IMR-90 (cell line): ENCODE measurements around the gene SRPK3. TPM values are rescaled to one million over a fixed set of nuclear protein-coding genes. Genes with fewer than 3 reads are reported as not detected.

ENCODE experiments used
- ATAC-seq: fragments of 200-7000 bp; cut with Tn5 transposase; 2 replicates; pipeline ENCODE4 v1.9.1; 2020; ENCODE audit warnings: low read depth, mild to moderate bottlenecking, moderate library complexity
- BruUV-seq: library from RNA; stranded (reverse); fragments of 400-500 nt; replicated peaks from 2 replicates; lab custom pipeline; 2021; lab: Mats Ljungman, UMichigan
- CTCF ChIA-PET: fragments of 300-600 bp; formaldehyde crosslinking; extraction: SDS; loops from one replicate; lab custom pipeline; 2021; ENCODE audit warnings: antibody characterized with exemption; lab: Yijun Ruan, JAX
- POLR2A ChIA-PET: fragments of 300-600 bp; sonication (Branson Sonifier 250); formaldehyde crosslinking; loops from one replicate; lab custom pipeline; 2022; ENCODE audit warnings: antibody characterized with exemption; ENCODE audit not compliant: unreplicated experiment; lab: Charles Lee
- DNase-seq: peaks from one replicate; pipeline ENCODE4 v3.0.0; 2013
- H2AFZ ChIP-seq: replicated peaks from 2 replicates; pipeline ENCODE3; 2013; ENCODE audit warnings: low read length, mild to moderate bottlenecking; ENCODE audit not compliant: poor library complexity
- H2AK5ac ChIP-seq: 2 replicates; pipeline ENCODE4 v1.6.1; 2013; ENCODE audit warnings: low read depth, low read length, inconsistent platforms
- H2AK9ac ChIP-seq: replicated peaks from 2 replicates; pipeline ENCODE3; 2013; ENCODE audit warnings: mild to moderate bottlenecking, low read depth, low read length, moderate library complexity; ENCODE audit not compliant: poor library complexity
- H2BK120ac ChIP-seq: 2 replicates; pipeline ENCODE4 v1.6.1; 2013; ENCODE audit warnings: low read depth, low read length, inconsistent platforms
- H2BK15ac ChIP-seq: 3 replicates; pipeline ENCODE4 v1.6.1; 2013; ENCODE audit warnings: low read depth, low read length, inconsistent platforms
- H2BK20ac ChIP-seq: 2 replicates; pipeline ENCODE4 v1.6.1; 2013; ENCODE audit warnings: low read depth, mild to moderate bottlenecking, inconsistent platforms, low read length, moderate library complexity
- H2BK5ac ChIP-seq: 2 replicates; pipeline ENCODE4 v1.6.1; 2013; ENCODE audit warnings: mild to moderate bottlenecking, low read depth, low read length, inconsistent platforms; ENCODE audit not compliant: poor library complexity, severe bottlenecking
- H3K14ac ChIP-seq: replicated peaks from 2 replicates; pipeline ENCODE4 v1.6.1; 2013; ENCODE audit warnings: low read depth, low read length, inconsistent platforms
- H3K18ac ChIP-seq: 2 replicates; pipeline ENCODE4 v1.6.1; 2013; ENCODE audit warnings: low read depth, low read length, control low read depth
- H3K23ac ChIP-seq: 2 replicates; pipeline ENCODE4 v1.6.1; 2013; ENCODE audit warnings: low read depth, low read length, inconsistent platforms
- H3K27ac ChIP-seq: 2 replicates; pipeline ENCODE4 v1.5.1; 2013; ENCODE audit warnings: mild to moderate bottlenecking, control low read depth, low read length; ENCODE audit not compliant: insufficient read depth
- H3K27me3 ChIP-seq: 2 replicates; pipeline ENCODE4 v1.6.1; 2013; ENCODE audit warnings: low read length; ENCODE audit not compliant: control insufficient read depth, insufficient read depth
- H3K36me3 ChIP-seq: 2 replicates; pipeline ENCODE4 v1.6.1; 2013; ENCODE audit warnings: low read length, mixed read lengths; ENCODE audit not compliant: control insufficient read depth, insufficient read depth
- H3K4ac ChIP-seq: 2 replicates; pipeline ENCODE4 v1.6.1; 2013; ENCODE audit warnings: low read depth, low read length, inconsistent platforms
- H3K4me1 ChIP-seq: 2 replicates; pipeline ENCODE4 v1.6.1; 2013; ENCODE audit warnings: low read length, mixed read lengths; ENCODE audit not compliant: control insufficient read depth, insufficient read depth
- H3K4me2 ChIP-seq: 2 replicates; pipeline ENCODE4 v1.6.1; 2013; ENCODE audit warnings: low read depth, mild to moderate bottlenecking, control low read depth, low read length, moderate library complexity
- H3K4me3 ChIP-seq: 2 replicates; pipeline ENCODE4 v1.5.1; 2013; ENCODE audit warnings: low read depth, mild to moderate bottlenecking, control low read depth, low read length, moderate library complexity; ENCODE audit not compliant: insufficient read depth
- H3K56ac ChIP-seq: 2 replicates; pipeline ENCODE4 v1.6.1; 2013; ENCODE audit warnings: low read length, inconsistent platforms; ENCODE audit not compliant: insufficient read depth; ENCODE audit errors: extremely low read depth
- H3K79me1 ChIP-seq, 2 experiments: 2 replicates each; pipeline ENCODE4 v1.6.1; 2013; ENCODE audit warnings: low read length in 2 of 2, inconsistent platforms in 1 of 2, low read depth in 1 of 2
- H3K9ac ChIP-seq: 2 replicates; pipeline ENCODE4 v1.6.1; 2013; ENCODE audit warnings: low read depth, low read length, control low read depth
- H3K9me1 ChIP-seq: 2 replicates; pipeline ENCODE4 v1.6.1; 2013; ENCODE audit warnings: low read length, inconsistent platforms; ENCODE audit not compliant: insufficient read depth
- H3K9me3 ChIP-seq: 2 replicates; pipeline ENCODE4 v1.6.1; 2013; ENCODE audit warnings: low read length; ENCODE audit not compliant: control insufficient read depth, insufficient read depth
- H4K20me1 ChIP-seq: 2 replicates; pipeline ENCODE4 v1.6.1; 2013; ENCODE audit warnings: low read length, inconsistent platforms; ENCODE audit not compliant: insufficient read depth
- H4K5ac ChIP-seq: 2 replicates; pipeline ENCODE4 v1.6.1; 2013; ENCODE audit warnings: mild to moderate bottlenecking, low read depth, low read length, control low read depth
- H4K8ac ChIP-seq, 2 experiments: 2 replicates each; pipeline ENCODE4 v1.6.1; 2013; ENCODE audit warnings: low read depth in 2 of 2, low read length in 2 of 2, control low read depth in 1 of 2, inconsistent platforms in 1 of 2
- H4K91ac ChIP-seq: 2 replicates; pipeline ENCODE4 v1.6.1; 2013; ENCODE audit warnings: low read depth, low read length, inconsistent platforms; ENCODE audit not compliant: insufficient read depth
- BHLHE40 ChIP-seq: fragments of 150-350 bp; IDR thresholded peaks from 2 replicates; pipeline ENCODE4 v1.6.1; 2016; ENCODE audit warnings: mild to moderate bottlenecking, low read depth, low read length
- CEBPB ChIP-seq: IDR thresholded peaks from 2 replicates; pipeline ENCODE4 v1.6.1; 2012; ENCODE audit warnings: low read depth, low read length, improper control_type of control experiment
- MAZ ChIP-seq: IDR thresholded peaks from 2 replicates; pipeline ENCODE4 v1.6.1; 2012; ENCODE audit warnings: low read depth, mild to moderate bottlenecking, low read length, improper control_type of control experiment, moderate library complexity, borderline replicate concordance
- MXI1 ChIP-seq: IDR thresholded peaks from 2 replicates; pipeline ENCODE4 v1.6.1; 2012; ENCODE audit warnings: low read depth, mild to moderate bottlenecking, low read length, moderate library complexity, borderline replicate concordance
- NFE2L2 ChIP-seq: fragments of 150-350 bp; IDR thresholded peaks from 2 replicates; pipeline ENCODE4 v1.6.1; 2016; ENCODE audit warnings: low read depth, mild to moderate bottlenecking, low read length
- POLR2A ChIP-seq: IDR thresholded peaks from 2 replicates; pipeline ENCODE4 v1.6.1; 2012; ENCODE audit warnings: mild to moderate bottlenecking, low read depth, low read length
- RCOR1 ChIP-seq: IDR thresholded peaks from 2 replicates; pipeline ENCODE4 v1.6.1; 2012; ENCODE audit warnings: mild to moderate bottlenecking, low read length, improper control_type of control experiment; ENCODE audit not compliant: insufficient replicate concordance
- RFX5 ChIP-seq: IDR thresholded peaks from 2 replicates; pipeline ENCODE4 v1.8.0; 2012; ENCODE audit warnings: low read depth, mild to moderate bottlenecking, low read length, moderate library complexity
- SMC3 ChIP-seq: fragments of 150-350 bp; IDR thresholded peaks from 2 replicates; pipeline ENCODE4 v1.6.1; 2016; ENCODE audit warnings: low read depth, mild to moderate bottlenecking, antibody characterized with exemption, low read length, moderate library complexity
- WGBS, 2 experiments: methylation state at CpG; one replicate each; pipeline versions ENCODE4 v1.1.5 to v1.1.7; 2013; ENCODE audit warnings: missing lambda C conversion rate in 2 of 2; ENCODE audit not compliant: insufficient read length in 1 of 2; ENCODE audit errors: extremely low coverage in 2 of 2; 5-methylcytosine and 5-hydroxymethylcytosine counted together
- dilution Hi-C: fragments of 300-500 bp; cut with HindIII; formaldehyde crosslinking; loops from one replicate; pipeline ENCODE4 v1.14.3; 2018; ENCODE audit warnings: low sequenced_read_pairs; ENCODE audit not compliant: unreplicated experiment
- in situ Hi-C: fragments of 300-500 bp; cut with MboI; formaldehyde crosslinking; loops from 3 replicates; pipeline ENCODE4 v1.14.3; 2019; ENCODE audit warnings: low sequenced_read_pairs, inconsistent platforms, mixed read lengths
- intact Hi-C: fragments of 100-400 bp; cut with micrococcal nuclease; formaldehyde crosslinking; loops from 2 replicates; pipeline ENCODE4 v1.10.0; 2022
- polyA plus RNA-seq, 3 experiments: library from polyadenylated mRNA; depleted of rRNA; stranded (reverse); fragments of >200 nt; gene quantifications; 2 replicates each; pipeline ENCODE4 v1.2.3, GENCODE V29; 2012; ENCODE audit warnings: low replicate concordance in 1 of 3
- total RNA-seq: library from RNA; depleted of rRNA; stranded (reverse); fragments of >200 nt; gene quantifications from 2 replicates; pipeline ENCODE4 v1.2.3, GENCODE V29; 2012
- TF ChIP-seq, protein P1 (sequence below): conservative IDR thresholded peaks from 2 replicates; pipeline ENCODE4 v1.5.1; 2012; ENCODE audit warnings: mild to moderate bottlenecking, low read depth, low read length, improper control_type of control experiment

SRPK3 gene
- total and polyA plus RNA-seq, 2 of the 4 experiments (the other 2 are of a cell fraction) = 0.36 to 0.70 TPM

DNA sequence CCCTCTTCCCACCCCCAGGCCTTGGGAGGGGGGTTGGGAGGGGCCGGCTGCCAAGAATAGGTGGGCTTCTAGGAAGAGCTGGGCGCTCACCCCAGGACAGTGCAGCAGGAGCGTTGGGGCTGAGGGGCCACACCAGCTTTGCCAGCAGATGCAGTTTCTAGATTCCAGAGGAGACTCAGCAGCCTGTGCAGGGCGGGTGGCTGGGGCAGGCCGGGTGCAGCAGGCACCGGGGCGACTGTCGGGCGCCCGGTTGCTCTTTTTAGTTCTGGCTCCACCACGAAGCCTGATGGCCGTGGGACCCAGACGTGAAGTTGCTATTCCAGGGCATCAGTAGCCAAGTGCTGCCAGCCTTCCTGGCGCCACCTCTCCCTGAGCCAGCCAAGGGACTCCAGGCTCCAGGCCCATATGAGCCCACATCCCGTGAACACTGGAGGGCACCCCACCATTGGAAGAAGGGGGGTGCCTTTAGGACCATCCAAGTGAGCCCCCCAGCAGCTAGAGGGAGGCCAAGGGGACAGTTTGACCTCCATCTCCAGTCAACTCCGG is 19.4 kb downstream of the SRPK3 start:
- 86% methylated on average over 11 of the region's 16 CpGs; no CpG with 5 or more reads in 1 of the 2 experiments for WGBS, 2 experiments
- no peak overlapping the region for H2BK120ac ChIP-seq
- POLR2A ChIA-PET = no interaction called here
- no peak overlapping the region for H3K23ac ChIP-seq
- H3K27ac ChIP-seq = no peak overlapping the region
- DNase-seq (no peak), ATAC-seq (no peak)
- no peak overlapping the region for H4K8ac ChIP-seq
- no peak overlapping the region for H2BK5ac ChIP-seq
- TF ChIP-seq POLR2A = no peak
- TF ChIP-seq RFX5 = no peak
- TF ChIP-seq, protein P1, sequence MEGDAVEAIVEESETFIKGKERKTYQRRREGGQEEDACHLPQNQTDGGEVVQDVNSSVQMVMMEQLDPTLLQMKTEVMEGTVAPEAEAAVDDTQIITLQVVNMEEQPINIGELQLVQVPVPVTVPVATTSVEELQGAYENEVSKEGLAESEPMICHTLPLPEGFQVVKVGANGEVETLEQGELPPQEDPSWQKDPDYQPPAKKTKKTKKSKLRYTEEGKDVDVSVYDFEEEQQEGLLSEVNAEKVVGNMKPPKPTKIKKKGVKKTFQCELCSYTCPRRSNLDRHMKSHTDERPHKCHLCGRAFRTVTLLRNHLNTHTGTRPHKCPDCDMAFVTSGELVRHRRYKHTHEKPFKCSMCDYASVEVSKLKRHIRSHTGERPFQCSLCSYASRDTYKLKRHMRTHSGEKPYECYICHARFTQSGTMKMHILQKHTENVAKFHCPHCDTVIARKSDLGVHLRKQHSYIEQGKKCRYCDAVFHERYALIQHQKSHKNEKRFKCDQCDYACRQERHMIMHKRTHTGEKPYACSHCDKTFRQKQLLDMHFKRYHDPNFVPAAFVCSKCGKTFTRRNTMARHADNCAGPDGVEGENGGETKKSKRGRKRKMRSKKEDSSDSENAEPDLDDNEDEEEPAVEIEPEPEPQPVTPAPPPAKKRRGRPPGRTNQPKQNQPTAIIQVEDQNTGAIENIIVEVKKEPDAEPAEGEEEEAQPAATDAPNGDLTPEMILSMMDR = no peak
- no peak for TF ChIP-seq SMC3
- TF ChIP-seq NFE2L2 = no peak
- TF ChIP-seq MXI1 = no peak
- TF ChIP-seq MAZ = no peak
- no peak for TF ChIP-seq CEBPB
- TF ChIP-seq BHLHE40 = no peak
- TF ChIP-seq RCOR1 = no peak
- no peak overlapping the region for H3K9ac ChIP-seq
- H3K9me1 ChIP-seq = no peaks in the 10 kb centered on the region
- peaks cover 2% of the 10 kb centered on the region; the same call in 1 of the 2 replicates for H3K4me1 ChIP-seq
- no peaks in the 10 kb centered on the region for H3K27me3 ChIP-seq
- no peak overlapping the region for H2AFZ ChIP-seq
- H2AK9ac ChIP-seq = no peak overlapping the region
- no peak overlapping the region for H3K14ac ChIP-seq
- intact Hi-C loops (no loop called here), dilution Hi-C loops (no loop called here), in situ Hi-C loops (no loop called here)
- H2AK5ac ChIP-seq = no peak overlapping the region
- no peak overlapping the region for H4K5ac ChIP-seq
- H4K20me1 ChIP-seq = no peaks in the 10 kb centered on the region
- H3K36me3 ChIP-seq = peaks cover 18% of the 10 kb centered on the region
- CTCF ChIA-PET = no interaction called here
- peaks cover 0 to 8% of the 10 kb centered on the region in 2 experiments; a peak in 2 of 4 replicates for H3K79me1 ChIP-seq
- H3K18ac ChIP-seq = no peak overlapping the region
- peaks cover 2% of the 10 kb centered on the region; the same call in 1 of the 2 replicates for H3K9me3 ChIP-seq
- H2BK15ac ChIP-seq = no peak overlapping the region
- H3K4ac ChIP-seq = no peak overlapping the region
- no peak overlapping the region for H3K4me2 ChIP-seq
- no peak overlapping the region for H4K91ac ChIP-seq
- no peak overlapping the region for H2BK20ac ChIP-seq
- no peak overlapping the region for H3K56ac ChIP-seq
- no TSS peak for BruUV-seq
- H3K4me3 ChIP-seq = no peak overlapping the region
